Right renal pelvis (tissue), 4 donors: Measurements from ENCODE around the gene UPF2. TPM values are rescaled to one million over a fixed set of nuclear protein-coding genes. Genes with fewer than 3 reads are reported as not detected.
"Not testable (repeated sequence)": the region's sequence is repeated elsewhere in the genome, so short reads cannot be mapped to it uniquely, and the experiment has no call there.

Experiments used
- DNase-seq, 4 donors: peaks; one replicate each; pipeline ENCODE4 v3.0.0-alpha.2; 2013; ENCODE audit warnings: low read depth in 4 of 4, low spot score in 3 of 4, missing footprints in 1 of 4
- polyA plus RNA-seq, 4 donors: library from polyadenylated mRNA; unstranded; fragments of 120-200 nt; gene quantifications; one replicate each; pipeline ENCODE4 v1.2.1, GENCODE V29; 2013; ENCODE audit not compliant: insufficient read length in 4 of 4

Gene UPF2
- polyA plus RNA-seq, 4 donors, result 32.0 to 41.0 (median 37.8) TPM

DNA sequence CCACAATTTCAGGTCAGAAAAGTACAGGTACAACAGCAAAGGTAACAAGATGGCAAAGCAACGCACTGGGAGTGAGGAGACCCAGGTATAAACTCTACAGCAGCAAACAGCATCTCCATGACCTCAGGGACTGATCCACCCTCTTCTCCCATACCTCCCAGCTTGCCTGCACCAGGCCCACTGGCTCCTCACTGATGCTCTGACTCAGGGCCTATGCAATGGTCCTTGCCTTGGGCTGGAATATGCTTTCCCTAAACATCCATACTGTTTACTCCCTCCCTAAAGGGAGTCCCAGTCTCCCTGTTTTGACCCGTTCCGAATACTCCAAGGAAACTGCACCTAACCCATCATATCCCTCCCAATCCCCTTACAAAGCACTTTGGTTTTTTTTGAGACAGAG lies 60.4 kb downstream of the UPF2 start:
- DNase-seq, result no peak

DNA sequence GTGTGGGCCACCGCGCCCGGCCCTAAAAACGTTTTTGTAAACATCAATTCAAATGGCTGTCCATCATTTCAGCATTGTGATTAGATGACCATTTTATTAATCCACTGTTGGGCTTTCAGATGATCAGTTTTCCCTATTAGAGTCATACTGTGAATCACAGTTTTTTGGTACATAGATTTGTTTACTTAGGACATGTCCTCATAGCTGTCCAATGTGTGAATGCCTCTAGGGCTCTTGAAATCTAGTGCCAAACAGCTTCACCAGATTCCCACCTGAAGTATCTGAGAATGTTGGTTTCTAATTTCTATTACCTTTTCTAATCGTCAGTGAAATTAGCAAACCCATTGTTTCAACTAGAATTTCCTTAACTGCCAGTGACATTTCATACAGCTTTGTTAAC lies 66.8 kb downstream of the UPF2 start:
- DNase-seq, result no peak

GRCh38 chr10:11972523-11972922 lies 70.1 kb downstream of the UPF2 start:
- DNase-seq, result not testable (repeated sequence)

DNA sequence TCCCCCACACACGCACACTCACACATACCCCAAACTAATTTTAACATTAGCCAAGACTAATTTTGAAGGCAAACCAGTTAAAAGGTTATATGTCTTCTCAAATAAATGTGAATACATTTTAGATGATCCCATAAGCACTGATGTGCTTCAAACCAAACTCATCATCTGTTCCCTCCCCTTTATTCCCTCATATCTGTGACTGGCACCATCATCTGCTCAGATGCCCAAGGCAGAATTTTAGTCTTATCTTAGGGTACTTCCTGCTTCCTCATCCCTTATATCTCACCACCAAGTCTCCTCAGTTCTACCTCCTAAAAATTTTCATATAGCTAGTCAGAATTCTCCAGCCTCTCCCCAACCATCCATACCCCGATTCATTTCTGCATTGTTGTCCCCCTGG lies 80.4 kb downstream of the UPF2 start:
- DNase-seq, result no peak

GRCh38 chr10:11961771-11962170 lies 80.8 kb downstream of the UPF2 start:
- DNase-seq, result no peak

DNA sequence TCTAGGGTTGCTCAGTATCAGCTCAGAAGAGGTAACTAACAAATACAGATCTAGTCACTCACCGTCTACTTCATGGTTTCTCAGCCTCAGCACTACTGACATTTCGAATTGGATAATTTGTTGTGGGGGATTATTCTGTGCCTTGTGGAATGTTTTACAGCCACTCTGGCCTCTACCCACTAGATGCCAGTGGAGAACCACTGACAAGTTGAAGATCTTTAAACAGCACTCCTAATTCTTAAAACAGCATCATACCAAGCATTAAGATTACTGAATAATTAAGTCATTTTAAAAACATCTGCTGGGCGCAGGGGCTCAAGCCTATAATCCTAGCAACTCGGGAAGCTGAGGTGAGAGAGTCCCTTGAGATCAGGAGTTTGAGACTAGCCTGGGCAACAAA lies 82.6 kb downstream of the UPF2 start:
- no peak for DNase-seq

DNA sequence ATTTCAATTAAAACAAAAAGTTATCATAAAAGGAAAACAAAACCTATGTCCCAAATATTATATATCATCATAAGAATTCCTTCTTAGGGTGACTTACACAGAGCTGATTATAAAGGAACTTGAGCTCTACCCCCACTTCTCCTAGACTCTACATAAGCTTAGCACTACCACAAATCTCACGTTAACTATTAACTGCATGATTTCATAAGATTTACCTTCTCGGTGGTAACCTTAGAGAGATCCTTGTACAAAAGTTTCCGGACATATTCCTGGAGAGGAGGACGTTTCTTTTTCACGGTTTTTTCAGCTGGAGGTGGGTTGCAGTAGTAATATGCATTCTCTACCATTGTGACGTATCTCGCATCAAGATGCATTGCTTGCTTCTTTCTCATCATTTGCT lies 83.7 kb downstream of the UPF2 start:
- DNase-seq, result no peak

GRCh38 chr10:11951695-11952094 lies 90.9 kb downstream of the UPF2 start:
- no peak for DNase-seq

DNA sequence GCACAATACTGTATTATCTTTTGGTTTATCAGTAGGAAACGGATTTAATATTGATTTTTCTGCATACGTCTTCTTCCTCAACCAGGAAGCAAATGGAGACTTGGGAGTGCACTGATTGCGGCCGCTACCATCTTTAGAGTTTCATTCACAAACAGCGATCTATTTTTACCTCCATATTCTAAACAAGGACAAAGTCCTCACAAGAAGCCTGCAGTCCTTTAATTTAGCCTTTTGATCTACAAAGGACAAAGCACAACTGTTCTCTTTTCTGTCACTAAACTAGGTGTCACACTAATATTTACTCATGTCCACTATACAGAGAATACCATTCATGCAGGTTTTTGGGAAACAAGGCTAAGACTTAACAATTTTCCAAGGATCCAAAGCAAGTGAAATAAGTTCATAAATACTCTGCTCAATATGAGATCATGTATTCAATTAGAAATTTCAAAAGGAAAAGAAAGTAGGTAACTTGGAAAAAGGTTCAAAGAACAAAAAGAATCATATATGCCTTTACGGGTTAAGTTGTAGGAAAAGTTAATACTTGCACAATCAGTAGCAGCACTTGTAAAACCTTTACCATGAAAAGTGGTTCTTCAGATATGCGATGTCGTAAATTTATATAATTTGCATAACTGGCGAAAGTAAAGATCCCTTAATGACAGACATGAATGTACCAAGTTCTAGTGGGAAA lies 92.1 kb downstream of the UPF2 start:
- no peak for DNase-seq

- DNase-seq, result no peak
Observed at GRCh38 chr10:11949152-11949551, 93.5 kb downstream of the UPF2 start.

DNA sequence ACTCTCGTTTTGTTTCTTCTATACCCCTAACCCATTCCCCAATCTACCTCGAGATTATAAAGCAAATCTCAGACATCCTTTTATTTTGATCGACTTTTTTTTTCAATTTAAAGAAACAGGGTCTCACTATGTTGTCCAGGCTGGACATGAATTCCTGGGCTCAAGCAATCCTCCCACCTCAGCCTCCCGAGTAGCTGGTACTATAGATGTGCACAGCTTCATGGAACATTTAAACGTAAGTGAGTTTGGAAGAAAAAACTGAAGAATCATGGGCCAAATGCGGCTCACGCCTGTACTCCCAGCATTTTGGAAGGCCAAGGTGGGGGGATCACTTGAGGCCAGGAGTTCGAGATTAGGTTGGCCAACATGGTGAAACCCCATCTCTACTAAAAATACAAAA lies 96.0 kb downstream of the UPF2 start:
- DNase-seq, result no peak

DNA sequence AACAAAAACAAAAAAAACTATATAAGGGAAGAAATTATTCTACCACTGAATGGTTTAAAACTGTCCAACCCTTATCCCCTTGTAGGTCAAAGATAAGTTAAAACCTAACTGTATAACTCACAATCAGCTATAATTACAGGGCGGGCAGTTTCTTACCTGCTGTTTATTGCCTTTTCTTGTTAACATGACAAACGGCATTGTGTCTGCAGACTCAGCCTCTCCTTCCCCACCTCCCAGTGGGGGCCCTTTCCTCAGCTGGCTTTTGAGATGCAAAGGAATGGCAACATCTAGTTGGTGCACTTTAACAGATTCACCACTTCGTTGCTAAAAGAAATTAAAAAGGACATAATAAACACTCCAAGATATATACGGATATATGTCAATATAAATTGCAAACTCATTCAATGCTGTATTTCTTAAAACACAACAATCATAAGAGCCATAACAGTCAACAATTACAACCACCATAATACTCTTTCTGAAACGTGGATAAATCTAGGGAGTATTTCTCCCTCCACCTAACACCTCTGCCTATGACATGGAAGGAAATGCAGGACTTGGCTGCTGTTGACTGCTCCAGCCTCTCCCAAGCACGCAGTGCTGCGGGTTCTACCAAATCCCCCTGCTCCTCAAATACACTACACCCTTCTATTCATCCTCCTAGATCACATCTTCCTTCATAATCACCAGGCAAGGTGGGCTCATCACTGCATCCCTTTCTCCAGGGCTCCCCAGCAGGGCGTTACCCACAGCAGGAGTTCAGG lies 106.0 kb downstream of the UPF2 start:
- no peak for DNase-seq

DNA sequence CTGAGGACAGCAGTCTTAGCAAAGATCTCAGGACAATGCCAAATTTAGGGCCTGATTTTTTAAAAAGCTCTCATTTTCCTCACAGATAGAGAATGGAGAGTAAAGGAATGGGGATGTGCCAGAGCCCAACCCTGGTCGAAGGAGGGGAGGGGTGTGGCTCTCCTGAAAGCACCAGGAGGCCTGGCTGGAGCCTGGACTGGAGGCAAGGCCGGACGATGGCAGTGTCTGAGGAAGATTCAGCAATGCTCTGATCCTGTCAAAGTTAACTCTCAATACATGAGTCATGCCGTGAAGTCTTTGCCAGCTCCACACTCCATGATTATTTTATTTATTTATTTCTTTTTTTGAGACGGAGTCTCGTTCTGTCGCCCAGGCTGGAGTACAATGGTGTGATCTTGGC lies 108.3 kb downstream of the UPF2 start:
- no peak for DNase-seq

GRCh38 chr10:11933577-11934223 lies 108.9 kb downstream of the UPF2 start:
- no peak for DNase-seq

- no peak for DNase-seq
Observed at GRCh38 chr10:11931038-11931437, 111.6 kb downstream of the UPF2 start.

- no peak for DNase-seq
Observed at GRCh38 chr10:11930312-11930978, 112.2 kb downstream of the UPF2 start.

DNA sequence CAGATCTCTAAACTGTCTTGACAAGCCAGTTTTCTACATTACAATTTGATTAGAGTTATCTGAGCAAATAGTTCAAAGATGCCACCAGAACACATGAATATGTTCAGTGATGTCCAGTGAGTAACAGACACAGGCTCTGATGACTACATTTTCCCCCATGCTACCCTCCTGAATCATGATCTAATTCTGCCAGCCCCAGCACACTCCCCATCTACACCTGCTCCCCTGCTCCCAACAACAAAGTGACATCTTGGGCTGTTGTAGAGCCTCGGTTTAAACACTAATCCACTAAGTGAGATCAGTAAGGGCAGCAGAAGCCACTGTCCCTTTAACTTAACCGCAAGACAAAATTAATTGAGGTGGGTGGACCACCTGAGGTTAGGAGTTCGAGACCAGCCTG lies 114.9 kb downstream of the UPF2 start:
- DNase-seq, result no peak

- DNase-seq, result no peak
Observed at GRCh38 chr10:11921800-11922392, 120.7 kb downstream of the UPF2 start.

- no peak for DNase-seq
Observed at GRCh38 chr10:11919271-11919670, 123.3 kb downstream of the UPF2 start.

GRCh38 chr10:11918384-11918783 lies 124.2 kb downstream of the UPF2 start:
- DNase-seq, result no peak

- no peak for DNase-seq
Observed at GRCh38 chr10:11913079-11913641, 129.4 kb downstream of the UPF2 start.
